Psoas muscle (tissue), 8 donors: Measurements from ENCODE around the gene PTPRG. TPM values are rescaled to one million over a fixed set of nuclear protein-coding genes. Genes with fewer than 3 reads are reported as not detected.

ENCODE experiments used
- ATAC-seq, 4 donors: fragments of 200-7000 bp; cut with Tn5 transposase; one replicate each; pipeline ENCODE4 v1.9.1; 2020; ENCODE audit warnings: moderate library complexity in 3 of 4, mild to moderate bottlenecking in 2 of 4
- DNase-seq, 2 donors: peaks; one replicate each; pipeline ENCODE4 v3.0.0-alpha.2; 2020
- H3K27ac ChIP-seq: fragments of 200-600 bp; one replicate; pipeline ENCODE4 v1.8.0; 2022
- H3K27me3 ChIP-seq, 3 donors: fragments of 200-600 bp in 1 of 3; one replicate each; pipeline versions ENCODE4 v1.6.1 to v1.8.0; 2013 to 2022; ENCODE audit warnings: low read length in 2 of 3, mild to moderate bottlenecking in 2 of 3, moderate library complexity in 1 of 3; ENCODE audit not compliant: insufficient read depth in 3 of 3
- H3K36me3 ChIP-seq, 2 donors: fragments of 200-600 bp in 1 of 2; one replicate each; pipeline versions ENCODE4 v1.6.1 to v1.8.0; 2013 to 2022; ENCODE audit warnings: low read depth in 1 of 2, mild to moderate bottlenecking in 1 of 2, moderate library complexity in 1 of 2; ENCODE audit not compliant: insufficient read depth in 1 of 2
- H3K4me1 ChIP-seq: fragments of 200-600 bp; one replicate; pipeline ENCODE4 v1.8.0; 2022
- H3K4me3 ChIP-seq: fragments of 200-600 bp; one replicate; pipeline ENCODE4 v1.8.0; 2022; ENCODE audit warnings: mild to moderate bottlenecking
- H3K9me3 ChIP-seq: fragments of 200-600 bp; one replicate; pipeline ENCODE4 v1.8.0; 2022
- WGBS, 3 donors: extraction: QIAGEN DNeasy Blood & Tissue Kit; methylation state at CpG; one replicate each; pipeline versions ENCODE4 v1.1.6 to v1.1.7; 2013; 5-methylcytosine and 5-hydroxymethylcytosine counted together
- intact Hi-C, 2 donors: fragments of 100-400 bp; cut with DNase I; formaldehyde crosslinking; loops; one replicate each; pipeline versions ENCODE4 v1.11.0 to v1.14.2; 2022
- polyA plus RNA-seq, 3 donors: library from polyadenylated mRNA; stranded (reverse); fragments of 200-250 nt; gene quantifications; one replicate each; pipeline ENCODE4 v1.2.3, GENCODE V29; 2013
- total RNA-seq, 4 donors: library from RNA; stranded (reverse); fragmentation: NEBNext Ultra II Directional in 2 of 4; extraction: Animal tissue kit (Norgen Biotek cat#: 25700) in 2 of 4; gene quantifications; one replicate each; pipeline versions ENCODE4 v1.2.1 to v1.2.4, GENCODE V29; 2021 to 2023
- TF ChIP-seq, protein P1 (sequence below): fragments of 200-600 bp; IDR thresholded peaks from one replicate; pipeline ENCODE4 v1.8.0; 2022; ENCODE audit warnings: antibody characterized with exemption
- donor health status: healthy with polysubstance abuse.
- donor health status: DM: no; HTN: no; CAD: no; lungs with moderate emphysema.
- donor health status: Bipolar disorder and iron deficiency.
- donor health status: healthy.
- donor health status: DM: yes; HTN: yes; CAD: no.
- donor health status: DM: no; HTN: no; CAD: no.
- donor health status: DM: no; HTN: no; CAD: no.
- donor health status: DM: yes; HTN: yes; CAD: no.

PTPRG gene
- total and polyA plus RNA-seq, 7 donors, result 4.5 to 29.5 (median 12.6) TPM

DNA sequence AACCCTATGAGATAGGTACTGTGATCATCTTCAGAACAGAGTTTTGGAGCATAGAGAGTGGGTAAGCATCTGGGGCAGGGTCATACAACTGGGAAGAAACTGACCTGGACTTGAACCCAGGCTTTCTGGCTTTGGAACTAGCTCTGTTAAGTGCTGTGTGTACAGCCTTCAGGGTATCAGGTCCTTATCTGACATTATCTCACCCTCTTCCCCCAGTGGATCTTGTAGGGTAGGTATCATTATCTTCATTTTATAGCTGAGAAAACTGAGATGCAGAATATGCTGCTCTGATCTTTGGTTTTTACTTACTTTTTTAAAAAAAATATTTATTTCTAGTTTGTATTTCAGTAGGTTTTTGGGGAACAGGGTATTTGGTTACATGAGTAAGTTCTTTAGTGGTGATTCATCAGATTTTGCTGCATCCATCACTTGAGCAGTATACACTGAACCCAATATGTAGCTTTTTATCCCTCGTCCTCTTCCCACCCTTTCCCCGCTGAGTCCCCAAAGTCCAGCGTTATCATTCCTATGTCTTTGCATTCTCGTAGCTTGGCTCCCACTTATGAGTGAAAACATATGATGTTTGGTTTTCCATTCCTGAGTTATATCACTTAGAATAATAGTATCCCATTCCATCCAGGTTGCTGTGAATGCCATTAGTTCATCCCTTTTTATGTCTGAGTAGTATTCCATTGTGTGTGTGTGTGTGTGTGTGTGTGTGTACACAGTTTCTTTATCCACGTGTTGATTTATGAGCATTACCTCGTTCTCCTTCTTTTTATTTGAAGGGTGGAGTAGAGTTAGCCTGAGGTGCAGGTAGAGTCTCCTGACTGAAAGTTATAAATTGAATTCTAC lies 271.2 kb downstream of the PTPRG start:
- H3K9me3 ChIP-seq, result no peaks in the 10 kb centered on the region
- H3K4me3 ChIP-seq, result no peak overlapping the region
- H3K4me1 ChIP-seq, result peaks cover 9% of the 10 kb centered on the region
- intact Hi-C loops, result loop anchor here in 1 of 2 donors (10.0 kb wide), 1 partner anchor 248 kb away; no protein-coding TSS in a partner anchor
- 83 to 92% (median 91%) methylated on average over 6 of the region's 6 CpGs for WGBS, 3 donors
- DNase-seq (no peak), ATAC-seq (no peak)
- H3K27me3 ChIP-seq, result no peaks in the 10 kb centered on the region
- no peaks in the 10 kb centered on the region for H3K36me3 ChIP-seq
- no peak overlapping the region for H3K27ac ChIP-seq
- TF ChIP-seq, protein P1, sequence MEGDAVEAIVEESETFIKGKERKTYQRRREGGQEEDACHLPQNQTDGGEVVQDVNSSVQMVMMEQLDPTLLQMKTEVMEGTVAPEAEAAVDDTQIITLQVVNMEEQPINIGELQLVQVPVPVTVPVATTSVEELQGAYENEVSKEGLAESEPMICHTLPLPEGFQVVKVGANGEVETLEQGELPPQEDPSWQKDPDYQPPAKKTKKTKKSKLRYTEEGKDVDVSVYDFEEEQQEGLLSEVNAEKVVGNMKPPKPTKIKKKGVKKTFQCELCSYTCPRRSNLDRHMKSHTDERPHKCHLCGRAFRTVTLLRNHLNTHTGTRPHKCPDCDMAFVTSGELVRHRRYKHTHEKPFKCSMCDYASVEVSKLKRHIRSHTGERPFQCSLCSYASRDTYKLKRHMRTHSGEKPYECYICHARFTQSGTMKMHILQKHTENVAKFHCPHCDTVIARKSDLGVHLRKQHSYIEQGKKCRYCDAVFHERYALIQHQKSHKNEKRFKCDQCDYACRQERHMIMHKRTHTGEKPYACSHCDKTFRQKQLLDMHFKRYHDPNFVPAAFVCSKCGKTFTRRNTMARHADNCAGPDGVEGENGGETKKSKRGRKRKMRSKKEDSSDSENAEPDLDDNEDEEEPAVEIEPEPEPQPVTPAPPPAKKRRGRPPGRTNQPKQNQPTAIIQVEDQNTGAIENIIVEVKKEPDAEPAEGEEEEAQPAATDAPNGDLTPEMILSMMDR, result no peak

DNA sequence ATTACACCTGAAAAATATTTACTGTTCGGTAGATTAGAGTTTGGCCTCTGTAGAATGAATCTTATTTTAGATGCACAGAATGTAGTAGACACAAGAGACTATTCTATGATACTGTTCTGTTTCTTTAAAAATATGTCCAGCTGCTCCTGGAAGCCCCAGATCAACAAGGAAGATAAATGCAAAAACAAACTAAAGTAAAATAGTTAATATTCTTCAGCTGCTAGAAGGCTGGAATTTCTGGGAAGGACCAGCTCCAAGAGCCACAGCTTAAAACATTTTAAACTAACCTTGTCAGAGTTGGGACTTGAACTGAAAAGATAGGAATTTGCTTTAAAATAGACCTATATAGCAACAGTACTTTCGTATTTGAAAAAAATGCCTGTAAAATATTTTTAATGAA lies 277.9 kb downstream of the PTPRG start:
- TF ChIP-seq, protein P1, result no peak
- intact Hi-C loops, result loop anchor here in 1 of 2 donors (10.0 kb wide), 1 partner anchor 254 kb away; no protein-coding TSS in a partner anchor
- ATAC-seq (no peak), DNase-seq (no peak)
- no peaks in the 10 kb centered on the region for H3K36me3 ChIP-seq
- H3K4me3 ChIP-seq, result no peak overlapping the region
- peaks cover 3% of the 10 kb centered on the region for H3K4me1 ChIP-seq
- WGBS, 3 donors, result 58 to 84% (median 71%) methylated on average over 2 of the region's 2 CpGs
- no peaks in the 10 kb centered on the region for H3K9me3 ChIP-seq
- no peaks in the 10 kb centered on the region for H3K27me3 ChIP-seq
- no peak overlapping the region for H3K27ac ChIP-seq

DNA sequence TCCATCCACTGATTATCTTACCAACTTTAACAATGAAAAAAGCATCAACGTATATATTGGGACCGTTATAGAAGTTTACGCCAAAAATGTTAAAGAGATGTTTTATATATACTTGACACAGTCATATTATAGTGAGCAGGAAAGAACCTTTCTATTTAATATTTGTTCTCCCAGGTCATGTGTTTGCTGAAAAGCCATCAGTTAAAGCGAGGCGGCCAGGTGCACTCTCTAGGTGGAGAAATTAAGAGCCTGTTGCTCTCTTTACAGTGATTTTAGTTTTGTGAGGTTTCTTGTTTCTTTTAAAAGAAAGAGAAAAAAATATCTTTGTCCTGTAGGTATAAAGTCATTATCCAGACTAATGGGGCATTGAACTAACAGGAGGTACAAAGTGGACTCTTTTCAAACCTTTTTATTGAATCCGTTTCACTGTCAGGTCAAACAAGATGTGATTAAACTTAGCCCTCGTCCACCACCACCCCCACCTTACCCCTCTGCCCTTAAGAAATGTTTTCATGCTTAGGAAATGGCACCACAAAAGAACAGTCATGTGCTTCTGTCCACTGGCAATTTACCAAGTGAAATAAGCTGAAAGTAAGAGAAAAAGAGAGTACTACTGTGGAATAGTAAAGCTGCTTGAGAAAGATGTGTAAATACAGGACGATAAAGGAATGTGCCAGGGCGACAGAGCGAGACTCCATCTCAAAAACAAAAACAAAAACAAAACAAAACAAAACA lies 279.9 kb downstream of the PTPRG start:
- no peak overlapping the region for H3K4me3 ChIP-seq
- TF ChIP-seq, protein P1, result no peak
- H3K36me3 ChIP-seq, result no peaks in the 10 kb centered on the region
- no peak for ATAC-seq
- no peak for DNase-seq
- no peaks in the 10 kb centered on the region for H3K27me3 ChIP-seq
- peaks cover 6% of the 10 kb centered on the region for H3K4me1 ChIP-seq
- 84 to 88% (median 84%) methylated on average over 10 of the region's 10 CpGs for WGBS, 3 donors
- H3K27ac ChIP-seq, result no peak overlapping the region
- intact Hi-C loops, result no loop called here
- H3K9me3 ChIP-seq, result no peaks in the 10 kb centered on the region

DNA sequence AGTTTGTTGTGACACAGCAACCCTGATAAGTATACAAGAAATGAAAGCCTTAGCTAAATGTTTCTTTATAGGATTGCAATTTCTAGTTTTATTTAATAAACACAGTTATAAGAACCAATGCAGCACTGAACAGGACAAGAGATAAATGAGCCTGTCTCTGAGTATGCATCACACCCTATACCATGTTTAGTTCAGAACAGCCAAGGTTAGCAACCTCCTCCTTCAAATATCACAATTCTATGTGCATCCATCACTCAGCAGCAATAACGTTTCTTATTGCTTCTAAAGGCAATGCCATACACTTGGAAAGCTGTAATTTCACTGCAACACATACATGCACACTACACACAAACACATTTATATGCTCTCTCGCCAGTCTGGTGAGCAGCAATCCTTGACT lies 280.6 kb downstream of the PTPRG start:
- Histone ChIP-seq H3K4me3 (no peak overlapping the region), H3K36me3 (no peaks in the 10 kb centered on the region), H3K4me1 (peaks cover 6% of the 10 kb centered on the region), H3K9me3 (no peaks in the 10 kb centered on the region), H3K27me3 (no peaks in the 10 kb centered on the region), H3K27ac (no peak overlapping the region)
- TF ChIP-seq, protein P1, result no peak
- DNase-seq (no peak), ATAC-seq (no peak)
- WGBS, 3 donors, result 75 to 80% (median 76%) methylated on average over 2 of the region's 2 CpGs
- intact Hi-C loops, result no loop called here
